ENCODE measurements around the gene RNF11. TPM values are rescaled to one million over a fixed set of nuclear protein-coding genes. Genes with fewer than 3 reads are reported as not detected.
"Not testable (repeated sequence)": the region's sequence is repeated elsewhere in the genome, so short reads cannot be mapped to it uniquely, and the experiment has no call there.

The RNF11 gene
- total RNA-seq, 1 experiment from 2014 or later, result 55.8 TPM

- not testable (repeated sequence) for H4K5ac ChIP-seq (ENCODE audit: insufficient read length, low read depth, low read length); H3K27me3 ChIP-seq (ENCODE audit: insufficient read depth, low read length); H3K23ac ChIP-seq (ENCODE audit: insufficient read length, low read depth, low read length); H3K23me2 ChIP-seq (ENCODE audit: insufficient read length, low read depth, low read length, poor library complexity, severe bottlenecking); H3K9me3 Mint-ChIP-seq; H4K91ac ChIP-seq (ENCODE audit: insufficient read length, low read depth, low read length); H3K4me2 ChIP-seq (ENCODE audit: insufficient read depth, insufficient read length, low read length); H3K14ac ChIP-seq (ENCODE audit: insufficient read depth, low read length); H3K4me1 Mint-ChIP-seq; H3K4me3 Mint-ChIP-seq; H2BK12ac ChIP-seq (ENCODE audit: insufficient read length, low read depth, low read length); H2BK5ac ChIP-seq (ENCODE audit: insufficient read length, low read length); H2BK120ac ChIP-seq (ENCODE audit: low read depth, low read length, poor library complexity, severe bottlenecking); H3K56ac ChIP-seq (ENCODE audit: insufficient read length, low read depth, low read length); H3K27ac ChIP-seq (ENCODE audit: insufficient read length, low read depth, low read length); H2AK5ac ChIP-seq (ENCODE audit: insufficient read length, low read length); H3K18ac ChIP-seq (ENCODE audit: insufficient read length, low read depth, low read length); H2BK15ac ChIP-seq (ENCODE audit: low read depth, low read length); H2BK20ac ChIP-seq (ENCODE audit: low read depth, low read length, poor library complexity, severe bottlenecking); H3K79me2 ChIP-seq (ENCODE audit: insufficient read depth, low read length); H3K4me1 ChIP-seq (ENCODE audit: insufficient read depth, low read length); H4K8ac ChIP-seq (replicated peaks; ENCODE audit: insufficient read length, low read depth, low read length); H3K27me3 Mint-ChIP-seq (ENCODE audit: low read depth); H3K9me3 ChIP-seq (ENCODE audit: control insufficient read depth, low read depth, low read length); H4K20me1 ChIP-seq (ENCODE audit: control insufficient read depth, insufficient read depth, insufficient read length); H3K4ac ChIP-seq (ENCODE audit: low read depth, low read length); H3K36me3 Mint-ChIP-seq (ENCODE audit: insufficient read depth in 1 of 3, low read depth in 3 of 3); H3K79me1 ChIP-seq (ENCODE audit: insufficient read depth, low read depth, low read length, poor library complexity, severe bottlenecking); DNase-seq; H3K9ac ChIP-seq (ENCODE audit: extremely low read depth, insufficient read length, low read length); H3T11ph ChIP-seq (ENCODE audit: low read length); H3K27ac Mint-ChIP-seq; H2AFZ ChIP-seq (ENCODE audit: low read length)
- WGBS (ENCODE audit: extremely low coverage, insufficient read length, low lambda C conversion rate), result no CpG with 5 or more reads among the region's 20 CpGs
These were observed 15.1 kb downstream of the RNF11 start for GRCh38 chr1:51251165-51251564.

Data from H9 (cell line).